NCI-H345 treated with DMSO at 0.1 percent for 48 hours (cell line): ENCODE data around the gene SMIM44.

Experiments used
- DNase-seq: peaks from one replicate; lab custom pipeline; 2025; ENCODE audit not compliant: unreplicated experiment; lab: John Stamatoyannopoulos, UW

SMIM44 gene

GRCh38 chr19:3441986-3442329 is 41.3 kb downstream of the SMIM44 start:
- no peak for DNase-seq

GRCh38 chr19:3441089-3441985 is 41.9 kb downstream of the SMIM44 start:
- no peak for DNase-seq

- DNase-seq: no peak
Measured at GRCh38 chr19:3440082-3440481, 43.2 kb downstream of the SMIM44 start.

- peak; percentile 91 for DNase-seq
Measured at GRCh38 chr19:3434630-3435553, 48.3 kb downstream of the SMIM44 start.

- DNase-seq: no peak
Measured at GRCh38 chr19:3433805-3434540, 49.3 kb downstream of the SMIM44 start.

- DNase-seq: no peak
Measured at GRCh38 chr19:3433313-3433712, 49.9 kb downstream of the SMIM44 start.
